SIG-M5 treated with dmso at 0.1 percent for 504 hours (cell line): ENCODE data around the gene ANAPC13.

Experiments used
- DNase-seq: peaks from one replicate; lab custom pipeline; 2025; ENCODE audit not compliant: unreplicated experiment; lab: John Stamatoyannopoulos, UW

ANAPC13 gene

GRCh38 chr3:134485718-134486576 lies at the start of gene ANAPC13, which contains the start of gene CEP63:
Gene ANAPC13 (minus strand): TSS chr3:134485985. CDS start chr3:134482904, 3,081 bp downstream.
Gene CEP63 (plus strand): TSS chr3:134486057. CDS start chr3:134495321, 9,264 bp downstream.
- peak; percentile 98 for DNase-seq

GRCh38 chr3:134535186-134535970 lies 49.6 kb upstream of the ANAPC13 start:
- DNase-seq = peak; percentile 19

GRCh38 chr3:134533493-134533892 lies 47.7 kb upstream of the ANAPC13 start:
- DNase-seq = no peak

GRCh38 chr3:134527538-134528186 lies 41.9 kb upstream of the ANAPC13 start:
- no peak for DNase-seq

GRCh38 chr3:134527037-134527436 lies 41.3 kb upstream of the ANAPC13 start:
- no peak for DNase-seq

- DNase-seq = no peak
Measured at GRCh38 chr3:134526319-134526718, 40.5 kb upstream of the ANAPC13 start.

- DNase-seq = no peak
Measured at GRCh38 chr3:134525293-134525692, 39.5 kb upstream of the ANAPC13 start.

- no peak for DNase-seq
Measured at GRCh38 chr3:134522541-134522940, 36.8 kb upstream of the ANAPC13 start.

GRCh38 chr3:134517791-134518190 lies 32.0 kb upstream of the ANAPC13 start:
- DNase-seq = peak; percentile 17

- DNase-seq = no peak
Measured at GRCh38 chr3:134516905-134517304, 31.1 kb upstream of the ANAPC13 start.

- no peak for DNase-seq
Measured at GRCh38 chr3:134511500-134511899, 25.7 kb upstream of the ANAPC13 start.

- DNase-seq = no peak
Measured at GRCh38 chr3:134505485-134505884, 19.7 kb upstream of the ANAPC13 start.

GRCh38 chr3:134504132-134504531 lies 18.3 kb upstream of the ANAPC13 start:
- no peak for DNase-seq

- no peak for DNase-seq
Measured at GRCh38 chr3:134503266-134503665, 17.5 kb upstream of the ANAPC13 start.

- no peak for DNase-seq
Measured at GRCh38 chr3:134496471-134497071, 10.8 kb upstream of the ANAPC13 start.

GRCh38 chr3:134495980-134496379 lies 10.2 kb upstream of the ANAPC13 start:
- no peak for DNase-seq

GRCh38 chr3:134494495-134494894 lies 8.7 kb upstream of the ANAPC13 start:
- peak; percentile 30 for DNase-seq

- peak; percentile 90 for DNase-seq
Measured at GRCh38 chr3:134487406-134487805, 1.6 kb upstream of the ANAPC13 start.

GRCh38 chr3:134486577-134487041 lies 824 bp upstream of the ANAPC13 start:
- DNase-seq = peak; percentile 41

- peak; percentile 51 for DNase-seq
Measured at GRCh38 chr3:134485075-134485717, 589 bp downstream of the ANAPC13 start.
